Activated naive CD4-positive, alpha-beta T cell treated with anti-CD3 and anti-CD28 coated beads, Interleukin-2, amount 50 U/mL, for 16 hours (primary cell): ENCODE data around the gene GLO1.
"Not testable (repeated sequence)": the region's sequence is repeated elsewhere in the genome, so short reads cannot be mapped to it uniquely, and the experiment has no call there.

Experiments
- DNase-seq: peaks from one replicate; pipeline ENCODE4 v3.0.0-alpha.2; 2020

The GLO1 gene

DNA sequence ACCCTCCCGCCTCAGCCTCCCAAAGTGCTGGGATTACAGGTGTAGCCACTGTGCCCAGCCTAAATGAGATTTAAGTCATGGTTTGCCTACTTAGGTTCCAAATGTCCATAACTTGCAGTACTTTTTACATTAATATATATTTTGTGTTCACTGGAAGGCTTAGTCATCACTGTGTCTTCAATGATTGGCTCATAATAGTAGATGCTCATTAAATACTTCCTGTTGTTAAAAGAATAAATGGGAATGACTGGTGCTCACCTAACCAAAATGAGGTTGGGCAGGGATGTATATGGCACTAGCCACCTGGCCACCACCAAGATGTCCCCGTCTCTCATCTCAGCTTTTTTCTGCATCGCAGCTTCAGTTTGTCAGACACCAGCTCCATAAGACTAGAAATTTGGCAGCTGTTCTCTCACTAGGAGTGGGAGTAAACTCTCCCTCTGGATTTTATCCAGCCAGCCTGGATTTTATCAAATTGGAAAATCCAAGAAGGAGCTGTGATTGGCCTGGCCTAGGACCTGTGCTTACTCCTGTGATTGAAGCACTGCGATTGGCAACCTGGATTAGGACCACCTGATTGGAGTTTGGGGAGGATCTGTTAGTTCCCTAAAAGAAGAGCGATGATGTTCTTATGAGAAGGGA lies 1.1 kb upstream of the GLO1 start:
- DNase-seq, result no peak

GRCh38 chr6:38701551-38701950 lies 1.4 kb downstream of the GLO1 start:
- no peak for DNase-seq

- not testable (repeated sequence) for DNase-seq
These were observed 3.2 kb downstream of the GLO1 start for GRCh38 chr6:38699702-38700101.

- DNase-seq, result no peak
These were observed 5.1 kb downstream of the GLO1 start for GRCh38 chr6:38697846-38698245.

GRCh38 chr6:38696345-38696744 lies 6.6 kb downstream of the GLO1 start:
- DNase-seq, result no peak

GRCh38 chr6:38695933-38696332 lies 7.0 kb downstream of the GLO1 start:
- no peak for DNase-seq

- no peak for DNase-seq
These were observed 7.6 kb downstream of the GLO1 start for GRCh38 chr6:38695227-38695900.

DNA sequence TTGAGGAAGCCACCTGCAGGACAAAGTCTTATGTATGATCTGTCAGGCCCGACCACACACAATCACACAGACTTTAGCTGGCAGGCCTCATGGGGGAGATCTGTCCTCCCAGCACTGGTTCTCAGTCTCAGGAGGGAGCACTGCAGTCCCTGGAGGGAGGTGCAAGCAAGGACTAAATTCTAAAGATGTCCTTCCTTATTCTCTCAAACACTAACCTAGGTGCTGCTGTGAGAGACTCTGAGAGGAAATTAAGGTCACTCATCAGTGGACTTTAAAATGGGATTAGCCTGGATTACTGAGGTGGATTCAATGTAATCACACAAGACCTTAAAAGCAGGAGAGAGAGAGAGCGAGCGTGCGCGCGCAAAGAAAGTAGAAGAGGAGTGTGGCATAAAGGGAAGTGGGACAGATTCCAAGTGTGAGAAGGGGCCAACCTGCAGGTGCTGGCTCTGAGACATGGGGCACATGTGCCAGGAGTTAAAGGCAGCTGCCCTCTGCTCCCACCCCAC lies 14.3 kb downstream of the GLO1 start:
- DNase-seq, result no peak

DNA sequence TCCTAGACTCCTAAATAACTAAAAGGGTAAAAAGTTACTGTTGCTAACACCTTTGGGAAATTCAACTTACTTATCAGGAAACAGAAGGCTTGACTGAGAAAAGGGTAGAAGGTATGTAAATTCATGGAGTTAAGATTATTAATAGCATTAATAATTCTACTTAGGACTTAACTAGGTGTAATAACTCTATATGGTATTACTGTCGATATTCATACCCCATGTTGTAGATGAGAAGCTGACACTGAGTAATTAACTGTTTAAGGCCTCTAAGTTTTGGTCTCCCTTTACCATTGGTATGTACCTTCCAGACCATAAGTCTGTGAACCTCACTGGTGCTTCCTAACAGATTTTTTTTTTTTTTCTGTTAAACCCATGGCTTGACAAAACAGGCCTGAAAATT lies 15.4 kb downstream of the GLO1 start:
- DNase-seq, result no peak

- DNase-seq, result no peak
These were observed 15.9 kb downstream of the GLO1 start for GRCh38 chr6:38687043-38687353.

DNA sequence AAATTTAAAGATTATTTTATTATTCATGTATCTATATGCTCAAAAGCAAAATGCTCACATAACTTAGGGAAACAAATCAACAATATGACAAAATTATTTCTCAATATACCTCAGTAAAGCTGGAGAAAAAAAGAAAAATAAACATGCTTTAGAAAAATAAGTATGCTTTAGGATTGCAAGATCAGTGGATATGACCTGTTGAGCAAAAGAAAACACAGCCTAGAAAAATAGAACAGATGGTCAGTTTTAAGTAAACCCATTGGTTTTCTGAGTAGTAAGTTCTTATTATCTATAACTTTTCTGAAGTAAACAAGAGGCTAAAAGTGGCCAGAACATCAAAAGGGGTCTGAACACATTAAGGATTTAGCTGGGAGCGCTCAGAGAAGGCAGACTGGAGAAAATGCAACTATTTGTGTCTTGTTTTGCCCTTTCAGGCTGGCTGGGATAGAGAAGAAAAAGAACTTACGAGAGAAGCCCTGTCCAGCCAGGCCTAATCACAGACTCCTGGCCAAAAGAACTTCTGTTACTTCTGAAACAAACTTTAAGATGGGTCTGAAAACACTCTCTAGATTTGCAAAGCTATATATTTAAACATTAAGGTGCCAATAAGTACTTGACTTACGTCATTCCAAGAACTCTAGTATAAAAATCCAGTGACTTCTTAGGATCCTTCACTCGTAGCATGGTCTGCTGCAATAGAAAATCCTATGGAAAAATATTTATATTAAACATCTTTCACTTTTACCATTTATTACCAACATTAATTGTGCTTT lies 16.5 kb downstream of the GLO1 start:
- DNase-seq, result no peak

DNA sequence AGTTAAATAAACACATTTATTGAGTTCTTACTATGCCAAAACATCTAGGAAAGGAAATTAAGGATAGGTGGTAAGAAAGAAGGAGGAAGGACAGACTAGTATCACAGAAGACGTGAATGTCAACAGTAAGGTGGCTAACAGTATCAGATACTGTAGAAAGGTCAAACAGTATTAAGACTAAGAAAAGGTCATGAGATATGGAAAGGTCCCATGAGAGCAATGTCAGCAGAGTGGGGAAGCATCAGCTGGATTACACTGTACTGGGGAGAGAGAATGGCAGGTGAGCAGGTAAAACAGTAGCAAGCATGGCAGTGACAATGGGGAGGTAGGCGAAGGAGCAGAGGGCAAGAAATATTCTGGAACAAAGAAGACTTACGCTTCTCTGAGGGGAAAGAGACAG lies 18.0 kb downstream of the GLO1 start:
- no peak for DNase-seq

- DNase-seq, result no peak
These were observed 18.7 kb downstream of the GLO1 start for GRCh38 chr6:38684237-38684636.

- no peak for DNase-seq
These were observed 21.1 kb downstream of the GLO1 start for GRCh38 chr6:38681850-38682249.

DNA sequence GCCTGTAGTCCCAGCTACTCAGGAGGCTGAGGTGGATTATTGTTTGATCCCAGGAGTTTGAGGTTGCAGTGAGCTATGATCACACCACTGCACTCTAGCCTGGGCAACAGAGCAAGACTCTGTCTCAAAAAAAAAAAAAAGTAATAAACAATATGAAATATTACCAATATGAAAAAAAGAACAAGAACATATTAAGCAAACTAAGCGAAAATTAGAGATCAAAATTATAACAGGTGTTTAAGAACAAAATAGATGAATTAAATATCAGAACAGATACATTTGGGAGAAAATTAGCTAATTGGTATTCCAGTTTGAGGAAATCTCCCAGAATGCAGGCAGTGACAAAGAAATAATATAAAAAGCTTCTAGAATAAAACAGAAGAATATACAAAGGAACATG lies 23.3 kb downstream of the GLO1 start:
- no peak for DNase-seq

- DNase-seq, result no peak
These were observed 24.7 kb downstream of the GLO1 start for GRCh38 chr6:38678178-38678760.

DNA sequence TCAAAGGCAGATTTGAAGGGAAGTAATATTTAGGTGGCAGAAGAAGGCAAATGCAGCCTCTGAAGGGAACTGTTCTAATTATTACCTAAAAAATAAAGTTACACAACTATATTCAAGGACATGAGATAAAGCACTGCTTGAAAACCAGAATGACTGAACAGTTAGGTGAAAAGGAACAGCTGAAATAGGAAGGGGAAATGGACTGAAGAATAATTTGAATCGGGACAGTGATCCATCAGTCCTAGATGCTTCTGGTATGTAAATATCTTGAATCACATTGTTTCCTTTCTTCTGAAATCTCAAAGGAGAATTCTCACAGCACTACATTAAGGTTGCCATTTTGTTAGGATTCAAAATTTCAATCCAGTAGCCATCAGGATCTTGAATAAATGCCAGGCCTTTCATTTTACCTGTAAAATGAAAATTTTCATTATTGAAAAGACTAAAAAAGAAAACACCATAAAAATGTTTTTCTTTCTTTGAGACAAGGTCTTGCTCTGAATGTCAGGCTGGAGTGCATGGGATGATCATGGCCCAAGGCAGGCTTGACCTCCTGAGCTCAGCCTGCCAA lies 25.9 kb downstream of the GLO1 start:
- no peak for DNase-seq

- no peak for DNase-seq
These were observed 26.5 kb downstream of the GLO1 start for GRCh38 chr6:38676236-38676973.

- no peak for DNase-seq
These were observed 29.4 kb downstream of the GLO1 start for GRCh38 chr6:38673397-38674165.

DNA sequence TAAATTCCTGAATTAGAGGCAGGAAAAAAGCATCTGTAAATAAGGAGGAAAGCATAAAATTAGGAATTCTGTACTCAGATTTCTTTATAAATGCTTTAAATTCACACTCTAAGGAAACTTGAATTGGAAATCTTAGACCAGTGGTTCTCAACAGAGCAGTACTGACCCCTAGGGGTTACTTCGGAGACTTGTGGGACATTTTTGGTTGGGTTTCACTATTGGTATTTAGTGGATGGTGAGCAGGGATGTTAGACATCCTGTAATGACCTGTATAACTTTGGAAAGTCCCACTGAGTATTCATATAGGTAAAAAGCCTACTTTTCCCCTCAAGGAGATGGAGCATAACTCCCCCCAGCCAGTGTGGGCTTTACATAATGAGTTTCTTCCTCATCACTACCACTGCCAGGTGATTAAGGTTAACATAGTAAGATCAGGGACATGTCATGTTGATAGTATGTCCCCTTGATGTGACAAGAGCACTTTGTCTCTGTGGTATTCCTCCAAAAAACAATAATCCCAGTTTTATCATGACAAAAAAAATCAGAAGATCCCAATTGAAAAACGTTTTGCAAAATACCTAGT lies 31.0 kb downstream of the GLO1 start:
- DNase-seq, result peak; percentile 14

GRCh38 chr6:38658418-38659167 lies 44.4 kb downstream of the GLO1 start:
- no peak for DNase-seq
